Spleen (tissue), 11 donors: Measurements from ENCODE around the gene RPS6KL1. TPM values are rescaled to one million over a fixed set of nuclear protein-coding genes. Genes with fewer than 3 reads are reported as not detected.
"Not testable (repeated sequence)": the region's sequence is repeated elsewhere in the genome, so short reads cannot be mapped to it uniquely, and the experiment has no call there.

Source experiments
- DNase-seq: peaks from one replicate; pipeline ENCODE4 v3.0.0-alpha.2; 2020
- H3K27ac ChIP-seq, 8 donors: fragments of 200-600 bp; sonication (generic) in 7 of 8; 1 replicate in 4 of 8; 2 replicates in 4 of 8; pipeline versions ENCODE4 v1.5.0 to v1.8.0; 2016 to 2021; ENCODE audit warnings: inconsistent platforms in 4 of 8, mild to moderate bottlenecking in 4 of 8, moderate library complexity in 1 of 8
- H3K27me3 ChIP-seq, 7 donors: fragments of 200-600 bp; sonication (generic) in 6 of 7; replicated peaks in 1 of 7; 1 replicate in 4 of 7; 2 replicates in 3 of 7; pipeline versions ENCODE4 v1.5.0 to v1.8.0; 2016 to 2021; ENCODE audit warnings: inconsistent platforms in 3 of 7, mild to moderate bottlenecking in 1 of 7
- H3K36me3 ChIP-seq, 6 donors: fragments of 200-600 bp; sonication (generic) in 5 of 6; 1 replicate in 4 of 6; 2 replicates in 2 of 6; pipeline versions ENCODE4 v1.5.0 to v1.8.0; 2016 to 2021; ENCODE audit warnings: inconsistent platforms in 2 of 6
- H3K4me1 ChIP-seq, 6 donors: fragments of 200-600 bp; sonication (generic) in 5 of 6; 1 replicate in 3 of 6; 2 replicates in 3 of 6; pipeline versions ENCODE4 v1.5.0 to v1.8.0; 2016 to 2021; ENCODE audit warnings: inconsistent platforms in 3 of 6
- H3K4me3 ChIP-seq, 8 donors: fragments of 200-600 bp; sonication (generic) in 7 of 8; 1 replicate in 4 of 8; 2 replicates in 4 of 8; pipeline versions ENCODE4 v1.5.0 to v1.8.0; 2016 to 2021; ENCODE audit warnings: inconsistent platforms in 4 of 8, mild to moderate bottlenecking in 4 of 8, moderate library complexity in 2 of 8
- H3K9me3 ChIP-seq, 8 donors: fragments of 200-600 bp; sonication (generic) in 7 of 8; 1 replicate in 4 of 8; 2 replicates in 4 of 8; pipeline versions ENCODE4 v1.5.0 to v1.8.0; 2016 to 2021; ENCODE audit warnings: inconsistent platforms in 4 of 8
- POLR2A ChIP-seq, 3 donors: fragments of 450-650 bp; IDR thresholded peaks; one replicate each; pipeline ENCODE4 v1.5.1; 2017; ENCODE audit warnings: antibody characterized with exemption in 3 of 3, mild to moderate bottlenecking in 1 of 3
- POLR2AphosphoS5 ChIP-seq, 3 donors: sonication (generic); formaldehyde crosslinking; IDR thresholded peaks; one replicate each; pipeline ENCODE4 v1.5.1; 2017; ENCODE audit warnings: antibody characterized with exemption in 3 of 3
- WGBS, 5 donors: extraction: QIAGEN DNeasy Blood & Tissue Kit in 3 of 5; methylation state at CpG; one replicate each; pipeline versions ENCODE4 v1.1.5 to v1.1.7; 2013 to 2018; 5-methylcytosine and 5-hydroxymethylcytosine counted together
- intact Hi-C: fragments of 100-400 bp; cut with DNase I; formaldehyde crosslinking; loops from one replicate; pipeline ENCODE4 v1.15.0; 2023; ENCODE audit warnings: low total_unique reads
- polyA plus RNA-seq, 3 donors: library from polyadenylated mRNA; stranded (reverse); fragments of 200-250 nt; gene quantifications; one replicate each; pipeline ENCODE4 v1.2.1, GENCODE V29; 2013
- total RNA-seq, 7 donors: library from RNA; depleted of rRNA in 3 of 7; stranded (reverse); fragments of >200 nt in 3 of 7; fragmentation: NEBNext Ultra II Directional in 4 of 7; extraction: Animal tissue kit (Norgen Biotek cat#: 25700) in 4 of 7; gene quantifications; one replicate each; pipeline versions ENCODE4 v1.1.0 to v1.2.1, GENCODE V29; 2016 to 2021
- TF ChIP-seq, protein P1 (sequence below), 11 experiments: fragments of 200-600 bp in 7 of 11; fragments of 450-650 bp in 4 of 11; sonication (generic) in 4 of 11; IDR thresholded peaks in 8 of 11; conservative IDR thresholded peaks in 3 of 11; 1 replicate in 7 of 11; 2 replicates in 4 of 11; pipeline versions ENCODE4 v1.4.0 to v1.8.0; 2016 to 2021; ENCODE audit warnings: antibody characterized with exemption in 11 of 11, inconsistent platforms in 4 of 11, mild to moderate bottlenecking in 1 of 11
- donor health status: healthy with polysubstance abuse.
- donor health status: DM: no; HTN: no; CAD: no; lungs with moderate emphysema.
- donor health status: DM: no; HTN: no; CAD: no.
- donor health status: Bipolar disorder and iron deficiency.
- donor health status: healthy.
- donor health status: DM: no; HTN: no; CAD: no.
- donor health status: DM: yes; HTN: yes; CAD: no.

Gene RPS6KL1
- total and polyA plus RNA-seq, 10 donors = 1.7 to 15.7 (median 4.7) TPM

DNA sequence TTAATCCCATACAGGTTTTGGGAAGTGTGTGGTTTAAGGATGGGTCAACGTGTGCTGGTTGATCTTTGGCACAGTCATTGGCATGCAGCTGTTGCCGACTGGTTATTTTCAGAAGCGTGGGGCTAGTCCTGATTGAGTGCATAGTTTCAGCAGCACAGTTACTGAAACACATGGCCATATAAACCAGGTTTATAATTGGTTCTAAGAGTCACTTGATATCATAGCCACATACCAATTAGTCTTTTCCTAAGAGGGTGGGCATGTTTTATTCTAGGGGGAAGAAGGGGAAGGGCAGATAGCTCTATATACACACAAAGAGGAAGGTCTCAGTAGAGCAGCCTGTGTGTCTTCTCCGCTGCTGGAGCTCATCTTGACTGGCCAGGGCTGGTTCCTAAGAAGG, 11.0 kb upstream of the RPS6KL1 start:
- 44 to 60% (median 51%) methylated on average over 4 of the region's 4 CpGs for WGBS, 5 donors
- Histone ChIP-seq H3K27ac (no peak overlapping the region), H3K27me3 (no peaks in the 10 kb centered on the region), H3K4me1 (peaks cover 0 to 38% (median 18%) of the 10 kb centered on the region in 6 donors), H3K4me3 (no peak overlapping the region), H3K9me3 (no peaks in the 10 kb centered on the region), H3K36me3 (no peaks in the 10 kb centered on the region)
- TF ChIP-seq POLR2A (IDR thresholded peaks at IDR 0.05) (no peak), POLR2AphosphoS5 (IDR thresholded peaks at IDR 0.05) (no peak)
- peak; percentile 45 for DNase-seq
- intact Hi-C loops = no loop called here

DNA sequence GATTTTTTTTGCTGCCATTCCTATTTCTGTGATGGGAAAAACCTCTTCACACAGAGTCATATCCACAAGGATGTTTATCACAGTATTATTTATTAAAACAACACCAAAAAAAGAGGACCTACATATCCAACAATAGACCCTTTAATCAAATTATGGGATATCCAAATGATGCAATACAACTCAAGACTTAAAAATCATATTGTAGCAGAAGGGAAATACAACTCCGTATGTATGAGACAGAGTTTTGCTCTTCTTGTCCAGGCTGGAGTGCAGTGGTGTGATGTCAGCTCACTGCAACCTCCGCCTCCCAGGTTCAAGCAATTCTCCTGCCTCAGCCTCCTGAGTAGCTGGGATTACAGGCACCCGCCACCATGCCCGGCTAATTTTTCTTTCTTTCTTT, 9.9 kb upstream of the RPS6KL1 start:
- WGBS, 5 donors = 72 to 83% (median 77%) methylated on average over 4 of the region's 4 CpGs

DNA sequence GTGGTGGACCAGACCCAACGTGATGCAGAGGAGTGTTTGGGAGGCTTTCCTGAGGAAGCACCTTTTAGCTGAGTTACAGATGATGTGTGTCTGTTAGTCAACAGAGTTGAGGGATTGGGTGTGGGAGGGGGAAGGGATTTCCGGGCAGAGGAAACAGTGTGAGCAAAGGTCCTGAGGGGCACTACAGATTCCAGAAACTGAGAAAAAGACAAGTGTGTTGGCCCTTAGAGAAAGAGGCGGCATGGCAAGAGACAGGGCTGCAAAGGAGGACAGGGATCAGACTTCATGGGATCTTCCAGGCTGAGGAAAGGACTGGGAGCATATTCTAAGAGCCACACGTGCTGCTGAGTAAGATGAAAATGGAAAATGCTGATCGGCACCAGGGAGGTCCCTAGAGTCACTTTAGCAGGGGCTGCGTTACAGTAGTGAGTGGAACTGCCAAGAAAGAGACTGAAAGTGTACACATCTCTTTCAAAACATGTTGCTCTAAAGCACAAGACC, 9.4 kb upstream of the RPS6KL1 start:
- no peaks in the 10 kb centered on the region for H3K9me3 ChIP-seq
- WGBS, 5 donors = 11 to 16% (median 13%) methylated on average over 6 of the region's 6 CpGs
- DNase-seq = no peak
- H3K4me1 ChIP-seq = peaks cover 0 to 31% (median 16%) of the 10 kb centered on the region in 6 donors
- intact Hi-C loops = no loop called here
- H3K27me3 ChIP-seq = no peaks in the 10 kb centered on the region
- no peak overlapping the region for H3K4me3 ChIP-seq
- no peak overlapping the region for H3K27ac ChIP-seq
- no peaks in the 10 kb centered on the region for H3K36me3 ChIP-seq
- TF ChIP-seq, protein P1, sequence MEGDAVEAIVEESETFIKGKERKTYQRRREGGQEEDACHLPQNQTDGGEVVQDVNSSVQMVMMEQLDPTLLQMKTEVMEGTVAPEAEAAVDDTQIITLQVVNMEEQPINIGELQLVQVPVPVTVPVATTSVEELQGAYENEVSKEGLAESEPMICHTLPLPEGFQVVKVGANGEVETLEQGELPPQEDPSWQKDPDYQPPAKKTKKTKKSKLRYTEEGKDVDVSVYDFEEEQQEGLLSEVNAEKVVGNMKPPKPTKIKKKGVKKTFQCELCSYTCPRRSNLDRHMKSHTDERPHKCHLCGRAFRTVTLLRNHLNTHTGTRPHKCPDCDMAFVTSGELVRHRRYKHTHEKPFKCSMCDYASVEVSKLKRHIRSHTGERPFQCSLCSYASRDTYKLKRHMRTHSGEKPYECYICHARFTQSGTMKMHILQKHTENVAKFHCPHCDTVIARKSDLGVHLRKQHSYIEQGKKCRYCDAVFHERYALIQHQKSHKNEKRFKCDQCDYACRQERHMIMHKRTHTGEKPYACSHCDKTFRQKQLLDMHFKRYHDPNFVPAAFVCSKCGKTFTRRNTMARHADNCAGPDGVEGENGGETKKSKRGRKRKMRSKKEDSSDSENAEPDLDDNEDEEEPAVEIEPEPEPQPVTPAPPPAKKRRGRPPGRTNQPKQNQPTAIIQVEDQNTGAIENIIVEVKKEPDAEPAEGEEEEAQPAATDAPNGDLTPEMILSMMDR (IDR thresholded peaks at IDR 0.05 in 8 of 11, conservative IDR thresholded peaks at IDR 0.05 in 3 of 11) = no peak
- TF ChIP-seq POLR2A (IDR thresholded peaks at IDR 0.05) (no peak), POLR2AphosphoS5 (IDR thresholded peaks at IDR 0.05) (peak in 1 of 3 donors; percentile 17)

More for the DNA sequence above, 9.9 kb upstream of the RPS6KL1 start:
- H3K9me3 ChIP-seq, H3K27me3 ChIP-seq, intact Hi-C loops, H3K4me3 ChIP-seq, H3K36me3 ChIP-seq, DNase-seq, H3K27ac ChIP-seq: not testable (repeated sequence)
- H3K4me1 ChIP-seq = peaks cover 0 to 31% (median 16%) of the 10 kb centered on the region in 6 donors

DNA sequence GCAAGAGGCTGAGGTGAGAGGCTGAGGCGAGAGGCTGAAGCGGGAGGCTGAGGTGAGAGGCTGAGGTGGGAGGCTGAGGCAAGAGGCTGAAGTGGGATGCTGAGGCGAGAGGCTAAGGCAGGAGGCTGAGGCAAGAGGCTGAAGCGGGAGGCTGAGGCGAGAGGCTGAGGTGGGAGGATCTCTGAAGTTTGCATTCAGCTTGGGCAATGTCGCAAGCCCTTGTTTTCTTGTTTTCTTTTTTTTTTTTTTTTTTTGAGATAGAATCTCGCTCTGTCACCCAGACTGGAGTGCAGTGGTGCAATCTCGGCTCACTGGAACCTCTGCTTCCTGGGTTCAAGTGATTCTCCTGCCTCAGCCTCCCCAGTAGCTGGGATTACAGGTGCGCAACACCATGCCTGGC, 8.7 kb upstream of the RPS6KL1 start:
- H3K4me3 ChIP-seq, DNase-seq, H3K27ac ChIP-seq, intact Hi-C loops, H3K36me3 ChIP-seq, H3K9me3 ChIP-seq, H3K27me3 ChIP-seq: not testable (repeated sequence)
- 77 to 88% (median 84%) methylated on average over 9 of the region's 9 CpGs for WGBS, 5 donors
- peaks cover 0 to 31% (median 16%) of the 10 kb centered on the region in 6 donors for H3K4me1 ChIP-seq

DNA sequence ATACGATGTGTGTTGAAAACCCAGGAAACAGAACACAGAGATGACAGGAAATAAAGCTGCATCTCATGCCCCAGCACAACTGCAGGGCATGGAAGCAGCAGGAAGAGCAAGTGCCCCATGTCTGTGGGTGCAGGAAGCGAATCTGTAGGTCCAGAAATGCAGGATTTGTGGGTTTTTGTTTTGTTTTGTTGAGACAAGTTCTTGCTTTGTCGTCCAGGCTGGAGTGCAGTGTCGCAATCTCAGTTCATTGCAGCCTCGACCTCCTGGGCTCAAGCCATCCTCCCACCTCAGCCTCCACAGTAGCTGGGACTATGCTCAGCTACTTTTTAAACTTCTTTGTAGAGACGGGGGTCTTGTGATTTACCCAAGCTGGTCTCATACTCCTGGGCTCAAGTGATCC, 6.2 kb upstream of the RPS6KL1 start:
- H3K4me1 ChIP-seq = peaks cover 0 to 17% (median 10%) of the 10 kb centered on the region in 6 donors
- H3K4me3 ChIP-seq = no peak overlapping the region
- no peaks in the 10 kb centered on the region for H3K36me3 ChIP-seq
- TF ChIP-seq, protein P1 (IDR thresholded peaks at IDR 0.05 in 8 of 11, conservative IDR thresholded peaks at IDR 0.05 in 3 of 11) = no peak
- no peak for TF ChIP-seq POLR2AphosphoS5 (IDR thresholded peaks at IDR 0.05)
- no peak for TF ChIP-seq POLR2A (IDR thresholded peaks at IDR 0.05)
- intact Hi-C loops = no loop called here
- no peaks in the 10 kb centered on the region for H3K9me3 ChIP-seq
- DNase-seq = peak; percentile 24
- no peaks in the 10 kb centered on the region for H3K27me3 ChIP-seq
- WGBS, 5 donors = 53 to 65% (median 61%) methylated on average over 6 of the region's 6 CpGs
- H3K27ac ChIP-seq = no peak overlapping the region

DNA sequence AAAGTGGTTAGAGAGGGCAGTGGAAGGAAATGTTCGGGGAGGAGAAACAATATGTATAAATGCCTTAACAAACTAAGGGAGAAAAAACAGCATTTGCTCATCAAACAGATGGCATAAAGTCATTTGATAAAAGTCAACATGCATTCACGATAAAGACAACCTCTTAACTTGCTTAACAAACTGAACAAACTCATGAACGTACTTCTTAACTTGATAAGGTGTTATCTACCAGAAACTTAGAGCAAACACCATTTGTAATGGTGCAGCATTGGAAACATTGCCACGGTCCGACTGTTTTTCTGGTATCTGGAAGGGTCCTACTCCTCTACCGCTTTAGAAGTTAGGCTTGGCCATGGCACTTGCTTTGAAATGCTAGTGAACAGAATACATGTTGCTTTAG, 4.2 kb upstream of the RPS6KL1 start:
- H3K4me1 ChIP-seq = peaks cover 0 to 18% (median 15%) of the 10 kb centered on the region in 6 donors
- H3K36me3 ChIP-seq = no peaks in the 10 kb centered on the region
- no peak for DNase-seq
- H3K27me3 ChIP-seq = peaks cover 0 to 17% (median 0%) of the 10 kb centered on the region in 7 donors
- no peak overlapping the region for H3K27ac ChIP-seq
- intact Hi-C loops = no loop called here
- WGBS, 5 donors = 83 to 93% (median 86%) methylated on average over 6 of the region's 6 CpGs
- no peaks in the 10 kb centered on the region for H3K9me3 ChIP-seq
- TF ChIP-seq, protein P1 (IDR thresholded peaks at IDR 0.05 in 8 of 11, conservative IDR thresholded peaks at IDR 0.05 in 3 of 11) = no peak
- no peak for TF ChIP-seq POLR2AphosphoS5 (IDR thresholded peaks at IDR 0.05)
- no peak for TF ChIP-seq POLR2A (IDR thresholded peaks at IDR 0.05)
- H3K4me3 ChIP-seq = no peak overlapping the region
